NT2/D1 (cell line): Measurements from ENCODE around the gene LRP2BP.

Source experiments
- SUZ12 ChIP-seq: IDR thresholded peaks from 2 replicates; pipeline ENCODE4 v1.6.1; 2011; ENCODE audit not compliant: insufficient read length, insufficient read depth; ENCODE audit errors: extremely low read depth
- ZNF274 ChIP-seq: IDR thresholded peaks from 2 replicates; pipeline ENCODE4 v1.6.1; 2011; ENCODE audit warnings: mild to moderate bottlenecking, low read depth, low read length

DNA sequence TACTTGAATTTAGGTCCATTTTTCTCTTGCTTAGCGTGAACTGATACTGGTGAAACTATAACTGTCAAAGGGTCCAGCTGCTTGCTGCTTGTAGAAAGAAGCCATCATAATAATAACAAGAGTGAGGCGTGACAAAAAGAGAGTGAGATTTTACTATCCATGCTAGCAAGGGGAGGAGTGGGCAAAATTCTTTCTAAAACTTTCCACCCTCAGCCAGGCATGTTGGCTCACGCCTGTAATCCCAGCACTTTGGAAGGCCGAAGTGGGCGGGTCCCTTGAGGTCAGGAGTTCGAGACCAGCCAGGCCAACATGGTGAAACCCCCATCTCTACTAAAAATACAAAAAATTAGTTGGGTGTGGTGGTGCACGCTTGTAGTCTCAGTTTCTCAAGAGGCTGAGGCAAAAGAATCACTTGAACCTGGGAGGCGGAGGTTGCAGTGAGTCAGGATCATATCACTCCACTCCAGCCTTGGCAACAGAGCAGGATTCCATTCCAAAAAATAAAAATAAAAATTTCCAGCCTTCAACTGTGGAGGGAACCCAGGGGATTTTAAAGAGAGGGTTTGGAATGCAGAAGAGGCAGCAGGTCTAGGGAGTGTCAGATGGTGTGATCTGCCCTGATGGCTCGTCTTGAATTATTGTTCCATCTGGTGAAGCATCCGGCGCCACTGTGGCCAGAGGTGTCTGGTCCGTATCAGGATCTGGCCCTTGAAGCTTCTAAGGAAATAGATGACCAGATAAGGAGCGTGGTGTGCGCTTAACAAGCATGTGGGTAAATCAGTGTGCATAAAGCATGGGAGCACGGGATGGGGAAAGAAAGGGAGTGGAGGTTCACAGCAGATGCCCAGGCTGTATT, 51.8 kb downstream of the LRP2BP start:
- TF ChIP-seq SUZ12 (no peak), ZNF274 (no peak)
